GM10266 (cell line): ENCODE results near the gene DNER.
"Not testable (repeated sequence)": the region's sequence is repeated elsewhere in the genome, so short reads cannot be mapped to it uniquely, and the experiment has no call there.

Experiments used
- DNase-seq: peaks from one replicate; pipeline ENCODE4 v3.0.0; 2012; ENCODE audit errors: extremely low spot score
- CTCF ChIP-seq: IDR thresholded peaks from 2 replicates; pipeline ENCODE4 v1.5.1; 2012; ENCODE audit warnings: mild to moderate bottlenecking, low read depth; ENCODE audit not compliant: control insufficient read depth, insufficient read depth; ENCODE audit errors: missing control alignments

DNER gene

GRCh38 chr2:229726643-229727042, 12.3 kb upstream of the DNER start:
- no peak for TF ChIP-seq CTCF
- no peak for DNase-seq

- no peak for DNase-seq
- TF ChIP-seq CTCF, result no peak
These were observed 11.6 kb upstream of the DNER start for GRCh38 chr2:229725716-229726574.

GRCh38 chr2:229723192-229723591, 8.8 kb upstream of the DNER start:
- DNase-seq, result not testable (repeated sequence)

GRCh38 chr2:229719926-229720647, 5.7 kb upstream of the DNER start:
- DNase-seq, result no peak
- TF ChIP-seq CTCF, result no peak

GRCh38 chr2:229718057-229718456, 3.7 kb upstream of the DNER start:
- no peak for TF ChIP-seq CTCF

GRCh38 chr2:229715895-229716507, 1.6 kb upstream of the DNER start:
- peak; percentile 32 for DNase-seq
- TF ChIP-seq CTCF, result peak; percentile 21

More at GRCh38 chr2:229718057-229718456, 3.7 kb upstream of the DNER start:
- DNase-seq, result no peak

GRCh38 chr2:229714736-229715541, 584 bp upstream of the DNER start:
- peak; percentile 70 for DNase-seq
- no peak for TF ChIP-seq CTCF
